Measurements from ENCODE around the gene PEX11A. TPM values are rescaled to one million over a fixed set of nuclear protein-coding genes. Genes with fewer than 3 reads are reported as not detected.

PEX11A gene
- 10 to 100 TPM in 6 of 9 donors, 1 to 10 TPM in 3; 7.7 to 23.2 (median 14.7) TPM for total RNA-seq
- 10 to 100 TPM in 1 of 3 donors, 1 to 10 TPM in 2; 5.4 to 22.3 (median 6.7) TPM for polyA plus RNA-seq
- long read RNA-seq, donor 1, partial matches to known transcripts = 0 of 1 reads
- long read RNA-seq, donor 1, other reads (novel, unspliced or antisense) = 0 of 1 reads
- long read RNA-seq, donor 2 = 0 reads
- long read RNA-seq, donor 3, partial matches to known transcripts = 0 of 2 reads
- long read RNA-seq, donor 3, other reads (novel, unspliced or antisense) = 0 of 2 reads
- long read RNA-seq, donor 4, transcript PEX11A-201 (3 exons, 2,740 nt) = minor isoform, 5 of 11 reads
- long read RNA-seq, donor 4, transcript PEX11A-203 (2 exons, 905 nt) = major isoform, 6 of 11 reads
- long read RNA-seq, donor 4, partial matches to known transcripts = 0 of 11 reads
- long read RNA-seq, donor 4, other reads (novel, unspliced or antisense) = 0 of 11 reads
- long read RNA-seq, donor 5, transcript PEX11A-203 (2 exons, 905 nt) = minor isoform, 7 of 27 reads
- long read RNA-seq, donor 5, transcript PEX11A-201 (3 exons, 2,740 nt) = major isoform, 19 of 27 reads
- long read RNA-seq, donor 5, partial matches to known transcripts = 0 of 27 reads
- long read RNA-seq, donor 5, other reads (novel, unspliced or antisense) = 1 of 27 reads
- long read RNA-seq, donor 6, transcript PEX11A-201 (3 exons, 2,740 nt) = major isoform, 5 of 10 reads
- long read RNA-seq, donor 6, partial matches to known transcripts = 0 of 10 reads
- long read RNA-seq, donor 6, other reads (novel, unspliced or antisense) = 1 of 10 reads
- long read RNA-seq, donor 7 = 0 reads
- long read RNA-seq, donor 8, partial matches to known transcripts = 0 of 5 reads
- long read RNA-seq, donor 8, other reads (novel, unspliced or antisense) = 0 of 5 reads
- long read RNA-seq, donor 9, partial matches to known transcripts = 0 of 2 reads
- long read RNA-seq, donor 9, other reads (novel, unspliced or antisense) = 0 of 2 reads
- long read RNA-seq, donor 10, partial matches to known transcripts = 0 of 3 reads
- long read RNA-seq, donor 10, other reads (novel, unspliced or antisense) = 0 of 3 reads

- peaks cover 0 to 14% of the 10 kb centered on the region in 2 donors for H3K4me1 ChIP-seq (replicated peaks in 1 of 2)
- peak; percentile 75 to 89 (median 85) for DNase-seq
- H3K9me3 ChIP-seq (replicated peaks in 1 of 3) = no peaks in the 10 kb centered on the region
- intact Hi-C loops (cut with DNase I) = loop anchor here in 1 of 2 donors (5.0 kb wide), 1 partner anchor 43 kb away; no protein-coding TSS in a partner anchor
- WGBS, 4 donors = 2 to 5% (median 3%) methylated on average over 28 to 60 of the region's 60 CpGs
- no peaks in the 10 kb centered on the region for H3K27me3 ChIP-seq
- peak within 1 kb of the TSS in 4 of 5 donors; percentile 2 to 73 (median 32) for H3K27ac ChIP-seq
- TF ChIP-seq POLR2A (IDR thresholded peaks at IDR 0.05) = peak in 1 of 2 donors; percentile 28
- no peak for TF ChIP-seq CTCF (IDR thresholded peaks at IDR 0.05)
- H3K4me3 ChIP-seq = peak within 1 kb of the TSS; percentile 17 to 82 (median 66)
- no peaks in the 10 kb centered on the region for H3K36me3 ChIP-seq (replicated peaks in 1 of 2)
Measured at GRCh38 chr15:89690276-89691218, at the start of gene PEX11A, which contains the start of gene WDR93. Gene PEX11A (minus strand): TSS chr15:89690754. CDS start chr15:89690632, 122 bp downstream. Gene WDR93 (plus strand): TSS chr15:89690811. CDS start chr15:89701747, 10,936 bp downstream.

GRCh38 chr15:89740137-89740536 lies 49.6 kb upstream of the PEX11A start:
- 3 to 7% (median 5%) methylated on average over 6 to 8 of the region's 8 CpGs for WGBS, 4 donors
- H3K27ac ChIP-seq = no peak overlapping the region
- H3K36me3 ChIP-seq (replicated peaks in 1 of 2) = no peaks in the 10 kb centered on the region
- intact Hi-C loops (cut with DNase I) = loop anchor here (10.0 kb wide), 2 partner anchors 95 to 345 kb away; no protein-coding TSS in a partner anchor
- no peaks in the 10 kb centered on the region for H3K4me1 ChIP-seq (replicated peaks in 1 of 2)
- H3K27me3 ChIP-seq = no peaks in the 10 kb centered on the region
- H3K9me3 ChIP-seq (replicated peaks in 1 of 3) = no peaks in the 10 kb centered on the region
- no peak for TF ChIP-seq POLR2A (IDR thresholded peaks at IDR 0.05)
- peak; percentile 77 to 97 (median 89) for TF ChIP-seq CTCF (IDR thresholded peaks at IDR 0.05)
- DNase-seq = peak; percentile 34 to 78 (median 60)
- no peak overlapping the region for H3K4me3 ChIP-seq

- Histone ChIP-seq H3K27ac (no peak overlapping the region), H3K27me3 (no peaks in the 10 kb centered on the region), H3K4me3 (no peak overlapping the region), H3K36me3 (replicated peaks in 1 of 2) (no peaks in the 10 kb centered on the region), H3K4me1 (replicated peaks in 1 of 2) (no peaks in the 10 kb centered on the region), H3K9me3 (replicated peaks in 1 of 3) (no peaks in the 10 kb centered on the region)
- TF ChIP-seq CTCF (IDR thresholded peaks at IDR 0.05) (no peak), POLR2A (IDR thresholded peaks at IDR 0.05) (no peak)
- intact Hi-C loops (cut with DNase I) = no loop called here
- DNase-seq = no peak
- 71 to 75% (median 72%) methylated on average over 4 of the region's 4 CpGs for WGBS, 4 donors
Measured at GRCh38 chr15:89735773-89736172, 45.2 kb upstream of the PEX11A start.
